Prostate gland (tissue), 2 donors: ENCODE measurements around the gene DGKI.

Experiments
- CTCF ChIP-seq, 4 experiments: fragments of 200-600 bp in 2 of 4; fragments of 450-650 bp in 2 of 4; sonication (generic) in 2 of 4; IDR thresholded peaks; 1 replicate in 3 of 4; 2 replicates in 1 of 4; pipeline ENCODE4 v1.5.1; 2016 to 2019; ENCODE audit warnings: antibody characterized with exemption in 4 of 4, mild to moderate bottlenecking in 2 of 4, moderate library complexity in 2 of 4
- POLR2A ChIP-seq: fragments of 450-650 bp; IDR thresholded peaks from one replicate; pipeline ENCODE4 v1.6.1; 2016; ENCODE audit warnings: antibody characterized with exemption, mild to moderate bottlenecking
- POLR2AphosphoS5 ChIP-seq: sonication (generic); formaldehyde crosslinking; IDR thresholded peaks from one replicate; pipeline ENCODE4 v1.6.1; 2017; ENCODE audit warnings: antibody characterized with exemption

- TF ChIP-seq CTCF (IDR thresholded peaks at IDR 0.05) (no peak), POLR2A (no peak), POLR2AphosphoS5 (no peak)
Measured at GRCh38 chr7:137695494-137695893, 151.3 kb downstream of the DGKI start.
